ENCODE data around the gene HOMEZ.

The HOMEZ gene

DNA sequence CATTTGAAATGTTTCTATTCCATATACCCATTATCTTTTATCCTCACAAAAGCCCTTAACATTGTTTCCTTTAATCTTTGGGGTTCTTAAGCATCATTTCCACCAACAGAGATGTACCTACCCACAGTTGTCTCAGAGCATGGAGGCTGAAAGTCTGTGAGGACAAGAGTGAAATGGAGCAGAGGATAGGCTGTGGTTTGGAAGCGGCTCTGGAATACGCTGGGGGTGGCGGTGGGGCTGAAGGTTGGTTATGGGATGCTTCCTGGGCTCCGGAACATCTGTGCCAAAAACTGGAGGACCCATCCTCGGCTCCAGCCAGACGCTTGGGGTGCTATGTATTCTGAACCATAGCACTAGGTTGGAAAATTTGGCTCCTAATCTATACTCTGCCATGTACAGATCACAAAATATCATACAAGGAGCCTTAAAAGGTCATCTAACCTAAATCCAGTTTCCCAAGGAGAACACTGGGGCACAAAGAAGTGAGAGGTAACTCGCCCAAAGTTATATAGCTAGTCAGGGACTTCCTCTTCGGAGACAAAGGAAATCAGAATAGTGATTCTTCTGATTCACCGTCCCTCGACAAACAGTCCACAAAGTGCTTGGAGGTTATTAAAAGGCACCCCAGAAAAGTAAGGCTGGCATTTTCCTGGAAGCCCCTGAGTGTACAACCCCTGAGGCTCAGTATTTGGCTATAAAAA lies 14.2 kb upstream of the HOMEZ start:
- peak; percentile 53 for TF ChIP-seq SPI1 (IDR thresholded peaks at IDR 0.05; ENCODE audit: low read depth, low read length)
- no peak for TF ChIP-seq PAX5 (IDR thresholded peaks at IDR 0.05; ENCODE audit: insufficient read depth, low read length, severe bottlenecking)
- no peak for DNase-seq (ENCODE audit: insufficient read length, low spot score)
- no peak for FAIRE-seq

DNA sequence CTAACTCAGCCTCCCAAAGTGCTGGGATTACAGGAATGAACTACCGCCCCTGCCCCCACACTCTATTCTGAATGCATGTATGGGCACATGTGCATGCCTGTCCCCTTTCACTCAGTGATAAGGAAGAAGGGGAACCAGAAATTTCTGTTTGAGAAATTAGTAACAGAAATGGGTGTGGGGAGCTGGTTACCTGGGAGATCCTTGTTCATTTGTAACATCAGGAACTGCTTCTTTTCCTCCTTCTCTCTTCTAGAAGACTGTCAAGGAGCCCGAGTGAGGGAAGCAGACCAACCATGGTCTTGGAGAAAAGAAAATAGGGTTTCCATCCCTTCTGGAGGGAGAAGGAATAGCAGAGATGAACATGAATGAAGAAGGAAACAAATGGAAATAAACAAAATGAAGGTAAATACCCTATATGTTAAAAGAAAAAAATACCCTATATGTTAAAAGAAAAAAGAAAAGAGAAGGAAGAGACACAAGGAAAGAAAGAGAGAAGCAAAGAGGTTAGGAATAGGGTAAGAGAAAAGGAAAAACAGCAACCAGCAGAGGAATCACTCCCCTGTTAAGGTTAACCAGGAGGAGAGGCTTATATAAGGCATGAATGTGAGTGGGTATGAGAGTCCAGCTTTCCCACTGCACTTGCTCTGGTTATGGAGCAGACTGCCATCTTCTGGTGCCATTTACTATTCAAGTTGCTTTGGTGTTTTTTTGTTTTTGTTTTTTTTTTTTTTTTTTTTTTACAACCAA lies 13.5 kb upstream of the HOMEZ start:
- TF ChIP-seq SPI1 (IDR thresholded peaks at IDR 0.05; ENCODE audit: low read depth, low read length) (no peak), POLR2AphosphoS5 (IDR thresholded peaks at IDR 0.05; ENCODE audit: low read depth, low read length) (no peak), POLR2A (IDR thresholded peaks at IDR 0.05; ENCODE audit: low read depth, low read length) (no peak)

DNA sequence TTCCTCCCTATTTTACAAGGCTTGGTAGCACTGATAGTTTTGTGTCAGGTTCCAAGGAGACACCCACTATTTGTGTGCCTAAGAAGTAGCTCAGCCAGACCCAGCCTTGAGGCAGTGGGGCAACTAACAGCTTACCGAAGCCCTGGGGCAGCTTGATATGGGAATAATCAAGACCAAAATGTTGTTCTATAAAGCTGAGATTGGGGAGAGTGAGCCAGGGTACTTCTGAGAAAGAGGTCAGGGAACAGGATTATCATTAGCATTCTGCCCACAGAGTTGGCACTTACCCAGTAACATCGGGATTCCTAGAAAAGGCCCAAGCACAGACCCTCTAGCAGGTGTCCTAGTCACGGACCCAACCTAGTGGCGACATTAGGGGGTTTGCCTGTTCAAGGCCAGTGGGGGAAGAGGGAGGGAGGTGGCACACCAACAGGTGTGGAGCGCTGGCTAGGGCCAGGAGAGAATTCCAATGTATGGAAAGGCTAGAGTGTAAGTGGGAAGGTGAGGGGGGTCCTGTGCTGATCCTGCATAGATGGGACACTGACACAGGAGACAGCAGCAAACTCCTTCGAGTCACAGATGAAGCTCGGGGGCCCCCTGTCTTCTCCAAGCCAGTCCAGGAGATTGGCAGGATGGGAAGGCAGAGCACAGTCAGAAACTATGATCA lies 11.8 kb upstream of the HOMEZ start:
- FAIRE-seq (no peak), DNase-seq (ENCODE audit: insufficient read length, low spot score) (no peak)
- TF ChIP-seq POLR2AphosphoS5 (IDR thresholded peaks at IDR 0.05; ENCODE audit: low read depth, low read length), result no peak
- no peak for TF ChIP-seq POLR2A (IDR thresholded peaks at IDR 0.05; ENCODE audit: low read depth, low read length)
- TF ChIP-seq POU2F2 (IDR thresholded peaks at IDR 0.05; ENCODE audit: low read depth, low read length), result no peak
- TF ChIP-seq TAF1 (IDR thresholded peaks at IDR 0.05; ENCODE audit: low read depth, low read length), result no peak
- TF ChIP-seq SPI1 (IDR thresholded peaks at IDR 0.05; ENCODE audit: low read depth, low read length), result no peak
- no peak for TF ChIP-seq PAX5 (IDR thresholded peaks at IDR 0.05; ENCODE audit: insufficient read depth, low read length, severe bottlenecking)

More for the DNA sequence above, 13.5 kb upstream of the HOMEZ start:
- no peak for DNase-seq (ENCODE audit: insufficient read length, low spot score)
- no peak for FAIRE-seq

DNA sequence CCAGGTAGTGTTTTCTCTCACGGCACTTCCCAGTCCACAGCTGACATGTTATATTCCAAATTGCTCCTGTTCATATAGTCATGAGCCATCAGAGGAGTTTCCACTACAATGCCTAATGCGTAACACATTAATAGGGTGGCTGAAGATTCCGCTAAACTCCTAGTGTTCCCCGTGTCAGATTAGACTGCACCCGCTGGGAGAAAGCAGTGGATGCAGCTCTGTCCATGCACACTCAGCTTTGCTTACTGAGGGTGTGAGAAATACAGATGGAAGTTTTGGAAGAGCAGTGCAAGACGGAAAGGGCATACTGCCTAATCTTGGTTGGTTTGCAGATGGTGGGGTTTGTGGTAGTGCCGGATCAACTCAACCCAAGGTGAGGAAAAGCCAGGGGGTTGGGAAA lies 11.2 kb upstream of the HOMEZ start:
- TF ChIP-seq POLR2A (IDR thresholded peaks at IDR 0.05; ENCODE audit: low read depth, low read length) (no peak), SPI1 (IDR thresholded peaks at IDR 0.05; ENCODE audit: low read depth, low read length) (no peak), PAX5 (IDR thresholded peaks at IDR 0.05; ENCODE audit: insufficient read depth, low read length, severe bottlenecking) (no peak), TAF1 (IDR thresholded peaks at IDR 0.05; ENCODE audit: low read depth, low read length) (no peak), POU2F2 (IDR thresholded peaks at IDR 0.05; ENCODE audit: low read depth, low read length) (no peak), POLR2AphosphoS5 (IDR thresholded peaks at IDR 0.05; ENCODE audit: low read depth, low read length) (no peak)
- FAIRE-seq (no peak), DNase-seq (ENCODE audit: insufficient read length, low spot score) (no peak)

DNA sequence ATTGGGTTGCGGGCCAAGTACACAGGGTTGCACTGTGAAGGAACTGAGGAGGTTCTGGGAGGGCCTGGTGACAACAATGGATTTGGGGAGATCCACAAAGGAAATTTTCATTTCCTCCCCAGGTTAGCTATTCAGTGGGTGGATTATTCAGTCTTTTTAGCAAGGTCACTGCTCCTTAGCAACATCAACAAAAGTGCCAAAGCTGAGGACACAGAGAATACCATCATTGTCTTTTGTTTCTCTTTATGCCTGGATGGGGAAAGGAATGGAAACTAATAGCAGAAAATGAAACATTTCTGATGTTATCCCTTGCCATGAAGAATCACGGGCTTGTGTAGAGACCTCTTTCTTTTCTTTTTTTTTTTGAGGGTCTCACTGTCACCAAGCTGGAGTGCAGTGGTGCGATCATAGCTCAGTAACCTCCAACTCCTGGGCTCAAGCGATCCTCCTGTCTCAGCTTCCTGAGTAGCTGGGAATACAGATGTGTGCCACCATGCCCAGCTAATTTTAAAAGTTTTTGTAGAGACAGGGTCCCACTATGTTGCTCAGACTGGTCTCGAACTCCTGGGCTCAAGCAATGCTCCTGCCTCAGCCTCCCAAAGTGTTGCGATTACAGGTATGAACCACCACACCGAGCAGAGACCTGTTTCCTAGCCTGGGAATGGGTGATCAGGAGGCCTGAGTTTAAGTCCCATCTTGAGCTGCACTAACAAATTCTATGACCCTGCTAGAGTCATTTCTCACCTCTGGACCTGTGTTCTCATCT lies 10.3 kb upstream of the HOMEZ start:
- no peak for TF ChIP-seq POU2F2 (IDR thresholded peaks at IDR 0.05; ENCODE audit: low read depth, low read length)
- no peak for TF ChIP-seq POLR2AphosphoS5 (IDR thresholded peaks at IDR 0.05; ENCODE audit: low read depth, low read length)
- no peak for TF ChIP-seq PAX5 (IDR thresholded peaks at IDR 0.05; ENCODE audit: insufficient read depth, low read length, severe bottlenecking)
- no peak for TF ChIP-seq POLR2A (IDR thresholded peaks at IDR 0.05; ENCODE audit: low read depth, low read length)
- DNase-seq (ENCODE audit: insufficient read length, low spot score) (no peak), FAIRE-seq (no peak)

DNA sequence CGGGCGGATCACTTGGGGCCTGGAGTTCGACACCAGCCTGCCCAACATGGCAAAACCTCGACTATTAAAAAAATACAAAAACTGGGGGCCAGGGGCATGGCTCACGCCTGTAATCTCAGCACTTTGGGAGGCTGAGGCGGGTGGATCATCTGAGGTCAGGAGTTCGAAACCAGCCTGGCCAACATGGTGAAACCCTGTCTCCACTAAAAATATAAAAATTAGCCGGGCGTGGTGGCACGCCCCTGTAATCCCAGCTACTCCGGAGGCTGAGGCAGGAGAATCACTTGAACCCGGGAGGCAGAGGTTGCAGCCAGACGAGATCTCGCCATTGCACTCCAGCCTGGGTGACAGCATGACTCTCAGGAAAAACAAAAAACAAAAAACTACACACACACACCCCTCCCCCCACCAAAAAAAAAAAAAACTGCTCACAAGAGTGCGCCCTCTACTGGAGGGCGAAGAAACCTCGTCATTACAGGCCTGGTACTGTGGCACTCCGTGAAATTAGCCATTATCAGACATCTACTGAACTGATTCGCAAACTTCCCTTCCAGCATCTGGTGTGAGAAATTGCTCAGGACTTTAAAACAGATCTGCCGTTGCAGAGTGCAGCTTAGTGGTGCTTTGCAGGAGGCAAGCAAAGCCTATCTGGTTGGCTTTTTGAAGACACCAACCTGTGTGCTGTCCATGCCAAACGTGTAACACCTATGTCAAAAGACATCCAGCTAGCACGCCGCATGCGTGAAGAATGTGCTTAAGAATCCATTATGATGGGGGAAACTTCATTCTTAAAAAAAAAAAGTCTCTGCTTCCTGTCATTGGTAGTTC lies 9.0 kb upstream of the HOMEZ start:
- DNase-seq (ENCODE audit: insufficient read length, low spot score) (no peak), FAIRE-seq (no peak)
- TF ChIP-seq POLR2A (IDR thresholded peaks at IDR 0.05; ENCODE audit: low read depth, low read length) (no peak), TAF1 (IDR thresholded peaks at IDR 0.05; ENCODE audit: low read depth, low read length) (no peak), POLR2AphosphoS5 (IDR thresholded peaks at IDR 0.05; ENCODE audit: low read depth, low read length) (no peak), PAX5 (IDR thresholded peaks at IDR 0.05; ENCODE audit: insufficient read depth, low read length, severe bottlenecking) (no peak), POU2F2 (IDR thresholded peaks at IDR 0.05; ENCODE audit: low read depth, low read length) (no peak), SPI1 (IDR thresholded peaks at IDR 0.05; ENCODE audit: low read depth, low read length) (no peak)

DNA sequence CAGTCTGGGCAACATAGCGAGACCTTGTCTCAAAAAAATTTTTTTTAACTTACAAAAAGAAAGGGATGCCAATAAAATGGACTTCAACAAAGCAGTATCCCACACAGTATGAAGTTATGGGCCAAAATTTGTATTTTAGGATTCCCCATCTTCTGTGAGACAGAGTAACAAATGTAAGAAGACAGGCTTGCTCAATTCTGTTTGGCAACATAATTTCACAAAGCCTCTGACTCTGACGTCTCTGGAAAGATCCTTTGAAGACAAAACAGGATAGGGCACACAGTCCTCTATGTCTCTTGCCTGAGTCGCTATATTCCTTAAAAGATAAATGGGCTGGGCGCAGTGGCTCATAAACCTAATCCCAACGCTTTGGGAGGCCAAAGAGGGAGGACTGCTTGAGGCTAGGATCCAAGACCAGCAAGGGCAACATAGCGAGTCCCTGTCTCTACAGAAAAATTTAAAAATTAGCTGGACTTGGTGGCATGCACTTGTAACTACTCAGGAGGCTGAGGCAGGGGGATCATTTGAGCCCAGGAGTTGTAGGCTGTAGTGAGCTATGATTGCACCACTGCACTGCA lies 1.1 kb upstream of the HOMEZ start:
- TF ChIP-seq POLR2AphosphoS5 (IDR thresholded peaks at IDR 0.05; ENCODE audit: low read depth, low read length) (no peak), PAX5 (IDR thresholded peaks at IDR 0.05; ENCODE audit: insufficient read depth, low read length, severe bottlenecking) (no peak), POLR2A (IDR thresholded peaks at IDR 0.05; ENCODE audit: low read depth, low read length) (no peak), TAF1 (IDR thresholded peaks at IDR 0.05; ENCODE audit: low read depth, low read length) (no peak), SPI1 (IDR thresholded peaks at IDR 0.05; ENCODE audit: low read depth, low read length) (no peak), POU2F2 (IDR thresholded peaks at IDR 0.05; ENCODE audit: low read depth, low read length) (no peak)
- no peak for DNase-seq (ENCODE audit: insufficient read length, low spot score)
- no peak for FAIRE-seq

DNA sequence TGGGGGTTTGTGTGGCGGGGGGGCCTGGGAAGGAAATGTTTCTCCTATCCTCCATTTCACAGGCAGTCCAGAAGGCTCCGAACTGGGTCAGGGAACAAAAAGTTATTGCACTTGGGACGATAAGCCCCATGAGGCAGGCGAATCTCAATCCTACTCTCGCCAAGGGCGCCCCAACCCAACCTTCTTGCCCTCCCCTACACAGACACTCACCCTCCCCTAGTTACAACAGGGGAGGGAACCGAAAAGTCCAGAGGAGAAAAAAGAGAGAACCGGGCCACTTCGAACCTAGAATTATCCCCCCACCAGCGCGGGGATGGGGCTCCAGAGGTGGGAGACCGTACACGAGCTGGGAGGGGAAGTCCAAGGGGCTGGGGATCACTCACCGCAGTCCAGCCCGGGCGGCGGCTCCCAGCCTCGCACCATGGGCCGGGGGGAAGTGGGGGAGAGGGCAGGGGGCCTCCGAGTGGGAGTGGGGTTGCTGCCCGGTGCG lies 357 bp downstream of the HOMEZ start:
- DNase-seq (ENCODE audit: insufficient read length, low spot score) (no peak), FAIRE-seq (no peak)
- peak; percentile 4; the same call in 1 of the 2 replicates for TF ChIP-seq POLR2AphosphoS5 (IDR thresholded peaks at IDR 0.05; ENCODE audit: low read depth, low read length)
- TF ChIP-seq PAX5 (IDR thresholded peaks at IDR 0.05; ENCODE audit: insufficient read depth, low read length, severe bottlenecking), result no peak
- TF ChIP-seq SPI1 (IDR thresholded peaks at IDR 0.05; ENCODE audit: low read depth, low read length), result peak; percentile 39; the same call in 1 of the 2 replicates

All from GM12891 (cell line).